Central memory CD8-positive, alpha-beta T cell (primary cell): Measurements from ENCODE around the gene FHIT.

Source experiments
- ATAC-seq: fragments of 150-1000 bp; cut with Tn5 transposase; replicated peaks from 2 replicates; pipeline ENCODE4 v1.10.0; 2022; ENCODE audit warnings: mild to moderate bottlenecking, moderate FRiP score, moderate number of reproducible peaks; ENCODE audit not compliant: poor library complexity, severe bottlenecking; ENCODE audit errors: extremely low read depth
- DNase-seq, 2 donors: peaks; one replicate each; pipeline ENCODE4 v3.0.0; 2021; ENCODE audit warnings: low spot score in 2 of 2
- H3K27ac Mint-ChIP-seq: one replicate; pipeline ENCODE4 v1.8.0; 2022; ENCODE audit warnings: low read depth, mild to moderate bottlenecking, moderate library complexity, mixed read lengths
- H3K27me3 Mint-ChIP-seq: one replicate; pipeline ENCODE4 v1.8.0; 2022; ENCODE audit warnings: mixed read lengths
- H3K36me3 Mint-ChIP-seq: one replicate; pipeline ENCODE4 v1.8.0; 2022; ENCODE audit warnings: mild to moderate bottlenecking, moderate library complexity, mixed read lengths; ENCODE audit not compliant: insufficient read depth
- H3K4me1 Mint-ChIP-seq: one replicate; pipeline ENCODE4 v1.8.0; 2022; ENCODE audit warnings: mixed read lengths
- H3K4me3 Mint-ChIP-seq: one replicate; pipeline ENCODE4 v1.8.0; 2022; ENCODE audit warnings: mild to moderate bottlenecking, moderate library complexity, mixed read lengths
- H3K9me3 Mint-ChIP-seq: one replicate; pipeline ENCODE4 v1.8.0; 2022; ENCODE audit warnings: mixed read lengths

Gene FHIT

DNA sequence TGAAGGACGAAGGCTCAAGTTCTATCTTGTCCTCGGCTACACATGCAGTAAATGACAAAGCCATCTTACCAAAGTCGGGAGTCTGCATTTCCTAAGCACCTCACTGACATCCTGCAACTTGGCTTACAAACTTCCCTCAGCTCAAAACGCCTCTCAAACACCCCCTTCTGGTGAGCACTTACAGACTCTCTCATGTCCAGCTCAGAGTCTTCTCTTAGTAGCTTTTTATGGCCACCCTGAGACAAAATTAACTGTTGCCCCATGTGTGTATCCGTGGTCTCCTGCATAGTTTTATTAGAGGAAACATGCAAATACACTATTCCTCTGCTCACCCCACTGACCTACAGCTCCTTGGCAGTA, 819.7 kb downstream of the FHIT start:
- no peak for DNase-seq
- no peaks in the 10 kb centered on the region for H3K4me1 Mint-ChIP-seq
- ATAC-seq = no peak
- no peaks in the 10 kb centered on the region for H3K9me3 Mint-ChIP-seq
- no peaks in the 10 kb centered on the region for H3K36me3 Mint-ChIP-seq
- no peak overlapping the region for H3K27ac Mint-ChIP-seq
- no peaks in the 10 kb centered on the region for H3K27me3 Mint-ChIP-seq
- no peak overlapping the region for H3K4me3 Mint-ChIP-seq

DNA sequence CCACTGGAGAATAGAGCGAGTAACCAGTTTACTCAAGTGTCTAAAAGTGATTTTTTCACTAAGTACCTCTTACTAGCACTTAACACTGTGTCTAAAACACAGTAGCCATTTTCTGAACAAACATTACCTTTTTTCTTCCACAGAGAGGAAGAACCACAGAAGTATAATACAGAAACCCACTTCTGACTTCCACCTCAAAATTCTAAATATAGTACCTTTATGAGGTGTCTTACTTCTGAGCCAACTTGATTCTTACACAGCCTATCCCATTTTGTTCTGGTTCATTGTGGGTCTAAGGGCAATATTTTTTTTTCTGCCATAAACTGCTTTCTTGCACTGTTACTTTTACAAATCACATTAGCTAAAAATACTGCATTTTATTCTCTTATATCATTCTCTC, 821.0 kb downstream of the FHIT start:
- DNase-seq = no peak
- H3K4me3 Mint-ChIP-seq = no peak overlapping the region
- no peaks in the 10 kb centered on the region for H3K9me3 Mint-ChIP-seq
- H3K27ac Mint-ChIP-seq = no peak overlapping the region
- no peaks in the 10 kb centered on the region for H3K36me3 Mint-ChIP-seq
- no peaks in the 10 kb centered on the region for H3K4me1 Mint-ChIP-seq
- no peaks in the 10 kb centered on the region for H3K27me3 Mint-ChIP-seq
- no peak for ATAC-seq

DNA sequence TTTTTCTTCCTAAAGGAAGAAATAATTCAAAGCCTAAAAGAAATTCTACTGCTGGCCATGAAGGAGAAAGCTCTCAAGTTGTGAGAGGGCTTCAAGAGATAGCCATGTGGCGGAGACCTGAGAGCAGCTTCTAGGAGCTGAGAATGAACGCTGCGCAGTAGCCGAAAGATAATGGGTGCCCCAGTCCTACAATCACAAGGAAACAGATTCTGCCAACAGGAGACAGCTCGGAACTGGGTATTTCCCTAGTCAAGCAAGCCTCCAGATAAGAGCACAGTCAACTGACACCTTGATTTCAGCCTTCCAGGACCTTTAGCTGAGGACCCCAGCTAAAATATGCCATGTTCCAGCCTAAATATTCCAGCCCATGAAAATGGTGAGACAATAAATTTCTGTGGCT, 824.1 kb downstream of the FHIT start:
- Mint-ChIP-seq H3K4me1 (no peaks in the 10 kb centered on the region), H3K27me3 (no peaks in the 10 kb centered on the region), H3K4me3 (no peak overlapping the region)

DNA sequence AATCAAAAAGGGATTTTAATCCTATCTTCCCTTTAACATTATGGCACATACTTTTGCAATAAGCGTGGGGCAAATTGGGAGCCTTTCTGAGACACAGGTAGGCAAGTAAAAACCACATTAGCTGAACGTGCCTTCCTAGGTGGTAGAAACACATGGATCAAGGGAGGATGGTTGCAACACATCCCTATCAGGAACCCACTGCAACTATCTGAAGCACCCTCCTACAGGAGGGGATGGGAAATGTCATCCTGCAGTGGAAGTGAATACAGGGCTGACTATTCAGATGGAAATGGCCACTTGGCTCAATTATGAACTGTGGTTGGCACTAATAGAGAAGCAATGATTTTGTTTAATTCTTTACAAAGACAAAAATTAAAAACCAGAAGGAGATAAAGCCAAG, 826.3 kb downstream of the FHIT start:
- no peaks in the 10 kb centered on the region for H3K9me3 Mint-ChIP-seq
- ATAC-seq (no peak), DNase-seq (no peak)
- H3K4me1 Mint-ChIP-seq = no peaks in the 10 kb centered on the region
- no peaks in the 10 kb centered on the region for H3K36me3 Mint-ChIP-seq
- no peaks in the 10 kb centered on the region for H3K27me3 Mint-ChIP-seq
- H3K4me3 Mint-ChIP-seq = no peak overlapping the region
- no peak overlapping the region for H3K27ac Mint-ChIP-seq

More for the DNA sequence above, 824.1 kb downstream of the FHIT start:
- DNase-seq (no peak), ATAC-seq (no peak)
- Mint-ChIP-seq H3K9me3 (no peaks in the 10 kb centered on the region), H3K27ac (no peak overlapping the region), H3K36me3 (no peaks in the 10 kb centered on the region)

DNA sequence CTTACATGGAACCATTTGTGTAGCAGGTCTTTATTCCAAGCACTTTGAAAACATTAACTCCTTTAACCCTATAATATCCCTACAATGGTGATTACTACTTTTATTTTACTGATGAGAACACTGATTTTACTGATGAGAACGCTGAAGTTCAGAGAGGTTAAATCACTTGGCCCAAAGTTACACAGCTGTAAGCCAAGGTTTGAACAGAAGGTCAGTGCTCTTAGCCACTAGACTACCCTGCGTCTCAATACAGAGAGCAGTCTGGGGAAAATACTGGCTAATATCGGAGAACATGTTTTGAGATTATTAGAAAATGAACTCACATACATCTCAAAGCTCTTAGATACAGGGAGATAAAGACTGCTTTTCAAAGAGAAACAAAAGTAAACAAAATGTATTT, 827.2 kb downstream of the FHIT start:
- ATAC-seq (no peak), DNase-seq (no peak)
- H3K36me3 Mint-ChIP-seq = no peaks in the 10 kb centered on the region
- no peaks in the 10 kb centered on the region for H3K9me3 Mint-ChIP-seq
- no peak overlapping the region for H3K27ac Mint-ChIP-seq
- no peak overlapping the region for H3K4me3 Mint-ChIP-seq
- no peaks in the 10 kb centered on the region for H3K27me3 Mint-ChIP-seq
- H3K4me1 Mint-ChIP-seq = no peaks in the 10 kb centered on the region

DNA sequence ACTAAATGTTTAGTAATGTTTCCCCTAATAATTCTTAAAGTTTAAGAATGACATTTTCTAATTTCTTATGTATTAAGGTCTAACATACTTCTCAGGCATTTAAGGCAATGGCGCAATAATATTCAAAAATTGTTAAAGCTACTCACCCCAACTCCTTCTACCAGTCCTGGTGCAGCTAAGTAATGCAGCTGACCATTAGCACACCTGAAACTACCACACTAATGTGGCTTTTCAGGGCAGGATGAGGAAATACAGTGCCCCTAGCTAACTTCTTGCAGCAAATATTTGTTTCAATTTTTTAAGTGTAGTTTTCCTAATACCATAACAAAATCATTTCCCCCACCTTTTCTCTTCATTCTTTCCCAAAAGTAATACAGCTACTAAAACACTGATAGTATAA, 827.7 kb downstream of the FHIT start:
- no peaks in the 10 kb centered on the region for H3K27me3 Mint-ChIP-seq
- H3K4me3 Mint-ChIP-seq = no peak overlapping the region
- DNase-seq (no peak), ATAC-seq (no peak)
- no peaks in the 10 kb centered on the region for H3K36me3 Mint-ChIP-seq
- no peaks in the 10 kb centered on the region for H3K9me3 Mint-ChIP-seq
- no peak overlapping the region for H3K27ac Mint-ChIP-seq
- no peaks in the 10 kb centered on the region for H3K4me1 Mint-ChIP-seq

DNA sequence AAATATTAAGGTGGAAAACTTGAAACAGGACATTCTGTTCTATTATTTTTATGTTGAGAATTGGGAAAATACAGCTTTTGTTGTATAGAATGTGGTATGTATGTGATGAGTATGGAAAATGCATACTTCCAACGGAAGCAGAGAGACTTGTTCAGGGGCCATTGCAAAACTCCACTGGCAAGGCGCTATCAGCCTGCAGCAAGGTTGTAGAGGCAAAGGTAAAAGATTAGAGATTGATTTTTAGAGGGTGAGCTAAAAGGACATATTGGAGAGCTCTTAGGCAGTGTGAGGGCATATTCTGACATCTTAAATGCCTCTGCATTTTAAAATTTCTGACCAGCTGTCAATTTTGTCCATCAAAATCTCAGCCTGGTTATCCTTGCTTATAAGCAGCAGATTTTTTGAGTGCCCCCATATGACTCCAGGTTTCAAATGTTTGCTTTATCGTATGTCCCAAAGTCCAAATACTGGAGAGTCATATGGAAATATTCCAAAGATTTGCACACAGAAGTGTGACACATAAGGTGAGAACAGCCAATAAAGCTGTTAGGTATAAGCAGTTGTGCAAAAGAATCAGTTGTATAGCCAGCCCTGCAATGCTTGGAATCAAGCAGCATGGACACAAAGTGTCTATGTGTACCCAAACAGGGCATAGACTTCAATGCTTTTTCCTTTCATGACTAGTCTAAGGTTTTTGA, 829.4 kb downstream of the FHIT start:
- Mint-ChIP-seq H3K27me3 (no peaks in the 10 kb centered on the region), H3K4me1 (no peaks in the 10 kb centered on the region)
- no peak for ATAC-seq

DNA sequence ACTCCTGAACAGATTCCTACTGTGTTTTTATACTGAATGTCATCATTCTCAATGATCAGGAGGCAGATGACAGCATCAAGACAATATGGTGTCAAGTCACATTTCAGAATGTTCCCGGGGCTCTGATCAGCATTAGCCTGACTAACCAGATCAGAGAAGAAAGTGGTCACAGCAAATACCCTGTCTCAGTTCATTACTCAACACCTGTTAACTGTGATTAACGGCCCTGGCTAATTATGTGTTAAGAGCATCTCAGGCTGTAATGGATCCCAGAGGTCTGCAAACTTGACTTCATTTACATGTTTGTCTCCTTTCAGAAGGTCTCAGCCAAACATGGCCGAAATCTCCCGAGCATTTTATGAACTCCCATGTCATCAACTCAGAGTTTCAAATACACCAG, 833.7 kb downstream of the FHIT start:
- H3K27me3 Mint-ChIP-seq = peaks cover 9% of the 10 kb centered on the region
- DNase-seq (no peak), ATAC-seq (no peak)
- no peak overlapping the region for H3K4me3 Mint-ChIP-seq
- no peaks in the 10 kb centered on the region for H3K36me3 Mint-ChIP-seq
- H3K9me3 Mint-ChIP-seq = peaks cover 6% of the 10 kb centered on the region
- H3K4me1 Mint-ChIP-seq = no peaks in the 10 kb centered on the region
- H3K27ac Mint-ChIP-seq = no peak overlapping the region

More for the DNA sequence above, 829.4 kb downstream of the FHIT start:
- Mint-ChIP-seq H3K9me3 (no peaks in the 10 kb centered on the region), H3K27ac (no peak overlapping the region), H3K36me3 (no peaks in the 10 kb centered on the region), H3K4me3 (no peak overlapping the region)
- DNase-seq = no peak

DNA sequence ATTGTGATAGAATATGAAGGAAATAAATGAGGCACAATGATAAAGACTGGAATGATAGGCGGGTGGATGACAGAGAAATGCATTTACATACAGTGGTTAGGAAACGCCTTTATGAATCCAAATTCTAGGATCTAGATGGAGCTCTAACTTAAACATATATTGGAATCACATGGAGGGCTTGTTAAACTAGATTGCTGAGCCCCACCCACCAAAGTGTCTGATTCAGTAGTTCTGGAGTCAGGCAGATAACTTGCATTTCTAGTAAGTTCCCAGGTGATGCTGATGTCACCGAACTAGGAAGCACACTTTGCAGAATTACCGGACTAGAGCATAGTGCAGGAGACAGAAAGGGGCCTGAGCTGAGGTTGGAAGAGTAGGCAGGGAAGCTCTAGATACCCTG, 837.2 kb downstream of the FHIT start:
- Mint-ChIP-seq H3K4me3 (no peak overlapping the region), H3K36me3 (no peaks in the 10 kb centered on the region)

DNA sequence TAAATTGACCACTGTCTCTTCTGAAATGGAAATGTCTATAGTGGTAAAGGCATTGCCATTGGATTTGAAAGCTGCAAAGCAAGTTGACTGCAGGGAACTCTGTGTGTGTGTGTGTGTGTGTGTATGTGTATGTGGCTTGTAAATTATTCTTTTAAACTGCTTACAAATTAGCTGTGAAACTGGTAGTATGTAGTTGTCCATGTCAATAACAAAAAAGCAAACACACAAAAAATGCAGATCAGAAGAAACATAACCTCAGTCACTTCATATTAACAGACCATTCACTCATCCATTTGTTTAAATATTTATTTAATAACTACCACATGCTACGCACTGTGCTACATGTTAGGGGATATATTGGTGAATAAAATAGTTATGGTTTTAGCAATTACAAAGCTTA, 837.7 kb downstream of the FHIT start:
- H3K27ac Mint-ChIP-seq = no peak overlapping the region
- peaks cover 6% of the 10 kb centered on the region for H3K9me3 Mint-ChIP-seq
- H3K4me3 Mint-ChIP-seq = no peak overlapping the region
- ATAC-seq = no peak
- no peak for DNase-seq
- peaks cover 20% of the 10 kb centered on the region for H3K27me3 Mint-ChIP-seq
- no peaks in the 10 kb centered on the region for H3K36me3 Mint-ChIP-seq
- no peaks in the 10 kb centered on the region for H3K4me1 Mint-ChIP-seq

More for the DNA sequence above, 837.2 kb downstream of the FHIT start:
- H3K27ac Mint-ChIP-seq = no peak overlapping the region
- DNase-seq (no peak), ATAC-seq (no peak)
- no peaks in the 10 kb centered on the region for H3K4me1 Mint-ChIP-seq
- H3K9me3 Mint-ChIP-seq = peaks cover 6% of the 10 kb centered on the region
- H3K27me3 Mint-ChIP-seq = peaks cover 20% of the 10 kb centered on the region

DNA sequence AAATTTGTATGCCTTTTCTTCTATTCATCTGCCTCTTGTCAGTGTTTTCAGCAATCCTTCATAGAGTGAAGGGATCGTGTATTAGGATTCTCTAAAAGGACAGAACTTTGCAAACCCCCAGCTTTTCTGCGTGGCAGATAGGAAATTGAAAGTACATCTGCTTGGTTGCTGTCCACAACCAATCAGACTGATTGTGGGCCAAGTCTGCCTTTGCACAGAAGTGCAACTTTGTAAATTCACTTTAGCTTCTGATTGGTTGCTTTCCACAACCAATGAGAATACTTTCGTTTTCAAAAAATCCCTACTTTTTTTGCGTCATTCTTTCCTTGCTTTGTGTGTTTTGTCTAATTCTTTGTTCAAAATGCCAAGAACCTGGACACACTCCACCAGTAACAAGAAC, 847.4 kb downstream of the FHIT start:
- H3K36me3 Mint-ChIP-seq = no peaks in the 10 kb centered on the region
- DNase-seq (no peak), ATAC-seq (no peak)
- no peaks in the 10 kb centered on the region for H3K9me3 Mint-ChIP-seq
- peaks cover 19% of the 10 kb centered on the region for H3K27me3 Mint-ChIP-seq
- no peak overlapping the region for H3K4me3 Mint-ChIP-seq
- H3K4me1 Mint-ChIP-seq = no peaks in the 10 kb centered on the region
- no peak overlapping the region for H3K27ac Mint-ChIP-seq

DNA sequence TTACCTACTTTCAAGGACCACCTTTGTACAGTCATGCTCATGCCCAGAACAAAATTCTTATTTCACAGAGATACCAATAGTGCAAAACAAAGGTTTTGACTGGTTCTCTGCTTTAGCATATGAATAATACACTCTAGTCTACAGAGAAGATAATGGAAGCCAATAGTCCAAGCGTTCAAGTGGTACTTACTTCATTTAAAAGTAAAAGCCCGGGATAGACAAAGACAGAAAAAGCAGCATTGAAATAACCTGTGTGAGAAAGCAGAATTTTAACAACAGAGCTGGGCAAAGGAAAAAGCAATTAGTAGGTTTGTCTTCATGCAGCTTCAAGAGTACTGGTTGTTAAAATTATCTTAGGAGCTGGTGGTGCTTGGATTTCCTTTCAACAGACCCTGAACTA, 848.3 kb downstream of the FHIT start:
- no peaks in the 10 kb centered on the region for H3K9me3 Mint-ChIP-seq
- no peak overlapping the region for H3K27ac Mint-ChIP-seq
- H3K27me3 Mint-ChIP-seq = peaks cover 17% of the 10 kb centered on the region
- DNase-seq (no peak), ATAC-seq (no peak)
- H3K4me1 Mint-ChIP-seq = no peaks in the 10 kb centered on the region
- H3K36me3 Mint-ChIP-seq = no peaks in the 10 kb centered on the region
- H3K4me3 Mint-ChIP-seq = no peak overlapping the region

DNA sequence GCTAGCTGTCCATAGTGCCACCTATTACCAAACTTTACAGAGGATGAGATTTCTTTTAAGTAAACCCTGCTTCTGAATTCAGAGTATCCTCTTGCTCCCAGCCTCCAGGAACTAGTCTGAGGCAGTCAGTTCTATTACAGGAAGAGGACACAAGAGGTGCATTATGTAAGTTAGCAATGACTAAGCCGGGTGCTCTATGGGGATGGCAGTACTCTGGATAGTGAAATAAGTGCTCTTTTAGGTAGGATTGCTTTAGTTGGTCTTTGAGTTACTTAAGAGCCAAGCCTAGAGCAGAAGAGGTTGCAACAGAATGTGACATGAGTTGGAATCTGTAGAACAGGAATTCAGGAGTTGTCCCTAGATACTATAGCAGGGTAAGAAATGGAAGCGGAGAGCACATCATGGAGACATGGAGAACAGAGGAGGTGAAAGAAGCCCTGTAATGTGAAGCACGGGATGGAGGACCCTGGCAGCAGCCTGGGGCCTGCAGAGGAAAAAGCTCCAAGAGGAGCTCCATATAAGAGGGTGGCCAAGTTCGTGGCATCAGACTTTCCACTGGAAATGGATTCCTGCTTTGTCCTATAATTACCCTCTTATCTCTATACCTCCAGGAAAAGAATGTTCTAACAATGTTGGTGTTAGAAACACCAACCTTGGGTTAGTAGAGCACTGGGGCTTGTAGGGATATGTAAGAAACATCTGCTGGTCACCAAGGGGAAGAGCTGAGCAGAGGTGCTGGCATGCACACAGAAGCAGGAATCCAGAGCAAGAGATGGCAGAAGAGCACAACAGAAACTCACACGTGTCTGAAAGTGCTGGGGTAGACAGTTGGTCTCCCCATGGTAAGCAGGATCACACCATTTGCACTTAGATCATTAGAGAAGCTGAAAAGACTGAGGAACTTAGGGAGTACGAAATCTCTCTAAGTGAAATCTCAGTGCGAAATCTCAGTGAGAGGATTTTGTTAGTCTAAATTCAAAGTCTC, 851.1 kb downstream of the FHIT start:
- no peaks in the 10 kb centered on the region for H3K4me1 Mint-ChIP-seq
- H3K27ac Mint-ChIP-seq = no peak overlapping the region
- H3K9me3 Mint-ChIP-seq = no peaks in the 10 kb centered on the region
- DNase-seq (no peak), ATAC-seq (no peak)
- H3K36me3 Mint-ChIP-seq = no peaks in the 10 kb centered on the region
- H3K27me3 Mint-ChIP-seq = peaks cover 24% of the 10 kb centered on the region
- H3K4me3 Mint-ChIP-seq = no peak overlapping the region
